Epithelial cell of prostate (primary cell): ENCODE results near the gene UBE2L6.

Experiments used
- DNase-seq: peaks from one replicate; pipeline ENCODE4 v3.0.0-alpha.2; 2011; ENCODE audit warnings: low read depth, low spot score
- H3K27ac ChIP-seq: fragments of 450-650 bp; 2 replicates; pipeline ENCODE4 v1.5.1; 2017; ENCODE audit warnings: mild to moderate bottlenecking

The UBE2L6 gene

DNA sequence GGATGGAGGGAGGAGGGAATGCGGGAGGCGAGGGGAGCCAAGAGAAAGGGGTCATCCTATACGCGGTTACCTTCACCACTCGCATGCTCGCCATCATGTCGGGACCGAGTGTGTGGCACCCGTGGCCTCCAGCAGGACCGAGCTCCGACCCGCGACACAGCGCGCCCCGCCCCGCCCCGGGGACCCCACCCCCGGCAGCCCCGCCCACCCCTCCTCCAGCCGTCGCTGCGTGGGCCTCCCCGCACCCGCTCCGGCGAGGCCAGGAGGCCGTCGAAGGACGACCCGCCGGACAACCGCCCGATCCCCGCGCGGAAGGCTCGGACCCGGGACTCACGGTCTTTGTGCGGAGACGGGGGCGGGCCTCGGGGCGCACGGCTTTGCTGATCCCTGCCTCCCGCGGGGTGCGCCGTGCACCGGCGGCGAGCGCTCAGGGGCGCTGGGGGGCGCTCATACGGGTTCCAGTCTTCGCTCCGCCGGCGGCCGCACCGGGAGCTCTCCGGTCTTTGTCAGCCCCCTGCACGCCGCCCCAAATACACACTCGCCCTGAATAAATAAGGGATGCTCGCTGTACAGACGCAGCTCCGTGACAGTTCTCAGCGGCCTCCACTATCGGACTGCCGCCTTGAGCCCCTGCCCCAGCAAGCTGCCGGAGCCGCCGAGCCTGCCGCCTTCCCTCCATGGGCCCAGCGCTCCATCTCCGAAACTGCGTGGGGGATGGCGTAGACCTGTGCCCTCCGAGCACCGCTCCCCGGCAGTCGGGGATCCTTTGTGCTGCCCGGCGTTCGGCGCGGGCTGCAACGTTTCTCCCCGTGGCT, at the start of gene UBE2L6:
Gene UBE2L6, minus strand, starts transcription at position 158 of the 815 bp plus-strand sequence. Its CDS starts 61 bp downstream, at position 97.
- DNase-seq = no peak
- H3K27ac ChIP-seq = peak within 1 kb of the TSS; percentile 24

DNA sequence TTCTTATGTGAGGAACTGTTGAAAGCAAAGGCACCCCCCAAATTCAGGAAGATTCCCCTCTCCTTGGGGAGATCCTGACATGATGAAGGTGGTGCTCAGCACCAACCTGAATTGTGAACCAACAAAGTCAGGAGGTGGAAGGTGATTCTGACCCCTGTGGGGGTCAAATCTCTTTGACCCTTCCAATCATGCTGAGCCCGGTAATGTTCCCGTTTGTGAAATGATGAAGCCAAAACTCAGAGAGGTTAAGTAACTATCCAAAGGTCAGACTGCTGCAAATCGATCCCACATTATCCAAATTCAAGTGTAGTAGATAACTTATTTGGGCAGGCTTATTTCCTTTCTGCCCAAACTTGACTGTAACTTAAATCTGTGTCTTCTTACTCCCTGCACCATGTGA, 49.1 kb upstream of the UBE2L6 start:
- no peak overlapping the region for H3K27ac ChIP-seq
- no peak for DNase-seq

GRCh38 chr11:57615308-57615707, 47.8 kb upstream of the UBE2L6 start:
- DNase-seq = no peak
- no peak overlapping the region for H3K27ac ChIP-seq

GRCh38 chr11:57614234-57614772, 46.8 kb upstream of the UBE2L6 start:
- DNase-seq = no peak

DNA sequence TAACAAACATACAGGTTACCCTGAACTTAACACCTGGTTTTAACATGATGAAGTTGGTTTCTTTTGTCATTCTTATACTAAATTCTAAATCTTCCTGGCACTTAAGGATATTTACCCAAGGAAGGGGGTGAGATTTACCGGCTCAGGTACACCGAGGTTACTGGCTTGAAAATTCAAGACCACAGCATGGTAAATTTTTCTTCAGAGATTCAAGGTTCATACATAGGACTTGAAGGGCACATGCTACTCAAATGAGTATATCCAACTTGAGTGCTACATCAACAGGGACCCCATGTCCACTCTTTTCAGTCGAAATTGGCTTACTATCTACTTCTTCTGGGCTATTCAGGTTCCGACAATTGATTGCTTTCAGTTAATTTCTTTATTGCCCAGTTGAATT, 42.7 kb upstream of the UBE2L6 start:
- no peak overlapping the region for H3K27ac ChIP-seq
- no peak for DNase-seq

More at GRCh38 chr11:57614234-57614772, 46.8 kb upstream of the UBE2L6 start:
- no peak overlapping the region for H3K27ac ChIP-seq

DNA sequence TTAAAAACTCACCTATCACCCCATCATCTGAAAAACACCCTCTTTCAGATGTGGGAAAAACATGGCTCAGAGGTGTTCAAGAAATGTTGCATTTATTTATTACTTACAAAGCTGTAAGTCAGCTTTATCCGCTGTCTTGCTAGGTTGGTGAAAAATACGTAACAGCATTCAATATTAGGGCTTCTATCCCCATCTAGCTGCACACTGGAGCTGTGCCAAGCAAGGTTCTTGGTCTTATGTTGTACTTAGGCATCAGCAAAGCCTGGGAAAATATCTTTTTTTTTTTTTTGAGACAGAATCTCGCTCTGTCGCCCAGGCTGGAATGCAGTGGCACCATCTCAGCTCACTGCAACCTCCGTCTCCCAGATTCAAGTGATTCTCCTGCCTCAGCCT, 37.6 kb upstream of the UBE2L6 start:
- no peak overlapping the region for H3K27ac ChIP-seq
- DNase-seq = no peak

DNA sequence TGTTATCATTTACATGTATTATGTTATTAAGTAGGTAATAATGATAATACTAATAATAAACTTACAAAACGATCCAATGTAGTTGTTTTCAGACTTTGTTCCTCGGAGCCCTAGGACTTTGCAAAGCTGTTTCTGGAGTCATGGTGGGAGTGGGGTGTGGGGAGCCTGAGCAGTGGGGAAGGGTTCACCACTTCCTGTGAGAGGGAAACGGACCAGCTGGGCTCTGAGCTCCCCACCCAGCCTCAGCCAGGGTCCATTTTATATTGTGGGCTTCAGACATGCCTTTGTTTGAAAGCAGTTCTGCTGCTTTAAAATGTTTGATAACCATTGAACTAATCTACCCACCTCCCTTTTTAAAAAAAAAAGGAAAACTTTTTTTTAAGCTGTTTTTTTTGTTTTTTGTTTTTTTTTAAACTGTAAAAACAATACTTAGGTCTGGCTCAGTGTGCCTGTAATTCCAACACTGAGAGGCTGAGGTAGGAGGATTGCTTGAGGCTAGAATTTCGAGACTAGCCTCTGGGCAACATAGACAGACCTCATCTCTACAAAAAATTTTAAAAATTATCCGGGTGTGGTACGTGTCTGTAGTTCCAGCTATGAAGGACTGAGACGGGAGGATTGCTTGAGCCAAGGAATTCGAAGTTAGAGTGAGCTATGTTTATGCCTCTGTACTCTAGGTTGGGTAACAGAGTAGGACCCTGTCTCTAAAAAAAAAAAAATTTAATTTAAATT, 37.0 kb upstream of the UBE2L6 start:
- no peak overlapping the region for H3K27ac ChIP-seq
- no peak for DNase-seq

GRCh38 chr11:57601297-57601696, 33.8 kb upstream of the UBE2L6 start:
- H3K27ac ChIP-seq = no peak overlapping the region
- no peak for DNase-seq

DNA sequence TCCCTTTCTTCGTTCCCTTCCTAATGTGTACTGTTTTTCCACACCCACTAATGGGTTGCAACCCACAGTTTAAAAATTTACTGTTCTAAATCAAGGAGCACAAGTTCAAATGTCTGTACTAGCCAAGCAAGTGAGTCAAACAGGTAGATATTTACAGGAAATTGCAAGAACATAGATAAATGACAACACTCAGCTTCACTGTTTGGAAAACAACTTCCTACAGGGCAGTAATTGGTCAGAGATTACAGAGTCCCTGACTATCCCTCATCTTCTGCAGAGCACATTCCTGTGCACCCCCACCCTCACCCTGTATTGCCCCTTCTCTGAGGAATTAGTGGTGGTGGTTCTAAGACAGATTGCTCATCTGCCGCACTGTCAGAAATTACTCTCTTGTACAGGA, 31.9 kb upstream of the UBE2L6 start:
- no peak for DNase-seq

GRCh38 chr11:57598831-57599155, 31.3 kb upstream of the UBE2L6 start:
- H3K27ac ChIP-seq = peak overlapping the region; percentile 49
- no peak for DNase-seq

More for the DNA sequence above, 31.9 kb upstream of the UBE2L6 start:
- H3K27ac ChIP-seq = peak overlapping the region; percentile 49

DNA sequence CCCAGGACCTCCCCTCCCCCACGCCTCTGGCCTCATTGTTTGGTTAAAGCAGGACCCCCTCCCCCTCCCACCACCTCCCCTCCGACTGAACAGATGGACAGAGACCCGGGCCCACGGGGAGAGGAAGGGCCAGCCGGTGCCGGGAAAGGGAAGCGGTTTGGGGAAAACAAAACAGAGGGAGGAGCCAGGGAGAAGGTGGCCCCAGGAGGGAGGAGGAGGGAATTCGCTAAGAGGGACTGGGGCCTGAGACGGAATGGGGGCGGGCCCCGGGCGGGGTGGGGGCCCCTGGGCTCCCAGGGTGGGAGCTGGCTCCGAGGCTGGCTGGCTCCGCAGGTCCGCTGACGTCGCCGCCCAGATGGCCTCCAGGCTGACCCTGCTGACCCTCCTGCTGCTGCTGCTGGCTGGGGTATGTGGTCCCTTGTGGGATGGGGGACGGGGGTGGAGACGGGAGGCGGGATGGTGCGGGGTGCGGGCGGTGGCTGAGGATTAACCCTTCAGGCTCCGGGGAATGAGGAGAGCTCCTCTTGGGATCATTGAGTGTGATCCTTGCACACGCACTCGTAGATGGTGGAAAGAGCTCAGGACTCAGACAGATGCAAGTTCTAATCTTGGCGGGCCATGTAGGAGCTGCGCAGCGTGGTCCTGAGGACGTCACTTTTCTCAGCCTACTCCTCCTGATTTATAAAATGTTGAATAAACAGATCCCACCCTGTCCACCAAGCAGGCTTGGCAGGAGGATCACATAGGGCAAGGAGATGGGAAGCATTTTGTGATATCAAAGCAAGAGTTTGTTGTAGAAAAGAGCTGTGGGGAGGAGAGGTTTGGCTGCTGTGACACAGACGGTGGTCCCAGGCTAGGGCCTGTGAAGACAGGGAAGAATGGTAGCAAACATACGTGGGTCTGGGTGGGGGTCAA, 30.7 kb upstream of the UBE2L6 start:
- no peak for DNase-seq
- H3K27ac ChIP-seq = no peak overlapping the region

DNA sequence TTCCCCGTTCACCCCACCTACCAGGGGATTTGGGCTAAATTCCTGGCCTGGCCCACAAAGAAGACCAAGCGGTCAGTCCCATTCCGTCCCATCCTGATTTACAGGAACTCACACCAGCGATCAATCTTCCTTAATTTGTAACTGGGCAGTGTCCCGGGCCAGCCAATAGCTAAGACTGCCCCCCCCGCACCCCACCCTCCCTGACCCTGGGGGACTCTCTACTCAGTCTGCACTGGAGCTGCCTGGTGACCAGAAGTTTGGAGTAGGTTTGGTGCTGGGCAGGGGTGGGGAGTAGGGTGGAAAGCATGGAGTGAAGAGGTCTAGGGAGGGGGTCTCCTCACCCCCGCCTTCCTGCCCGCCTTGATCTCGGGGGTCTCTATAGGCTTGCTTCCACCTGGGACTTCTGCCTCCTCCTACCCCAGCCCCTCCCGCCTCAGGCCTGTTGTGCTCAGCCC, 30.0 kb upstream of the UBE2L6 start, which contains the start of gene SERPING1:
Gene SERPING1, plus strand, starts transcription at position 225 of the 455 bp plus-strand sequence. CDS start 586 bp downstream, outside the sequence.
- DNase-seq = no peak
- no peak within 1 kb of the TSS for H3K27ac ChIP-seq

DNA sequence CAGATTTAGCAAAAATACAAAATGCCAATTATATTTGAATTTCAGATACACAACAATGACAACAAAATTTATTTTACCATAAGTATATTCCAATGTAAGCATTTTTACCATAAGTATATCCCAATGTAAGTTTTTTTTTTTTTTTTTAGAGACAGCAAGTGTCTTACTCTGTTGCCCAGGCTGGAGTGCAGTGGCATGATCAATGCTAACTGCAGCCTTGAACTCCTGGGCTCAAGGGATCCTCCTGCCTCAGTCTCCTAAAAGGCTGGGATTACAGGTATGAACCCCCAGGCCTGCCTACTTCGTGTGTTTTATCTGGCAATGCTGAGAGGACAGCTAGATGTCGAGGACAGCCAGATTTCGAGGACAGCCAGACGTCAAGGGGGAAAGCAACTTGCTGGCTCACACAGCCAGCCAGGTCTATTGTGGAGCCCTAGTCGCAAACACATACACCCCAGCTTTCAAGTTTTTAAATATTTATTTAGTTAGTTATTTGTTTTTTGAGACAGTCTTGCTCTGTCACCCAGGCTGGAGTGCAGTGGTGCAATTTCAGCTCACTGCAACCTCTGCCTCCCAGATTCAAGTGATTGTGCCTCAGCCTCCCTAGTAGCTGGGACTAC, 28.9 kb upstream of the UBE2L6 start:
- DNase-seq = no peak
- no peak overlapping the region for H3K27ac ChIP-seq

GRCh38 chr11:57588046-57588710, 20.7 kb upstream of the UBE2L6 start:
- H3K27ac ChIP-seq = no peak overlapping the region
- DNase-seq = no peak

DNA sequence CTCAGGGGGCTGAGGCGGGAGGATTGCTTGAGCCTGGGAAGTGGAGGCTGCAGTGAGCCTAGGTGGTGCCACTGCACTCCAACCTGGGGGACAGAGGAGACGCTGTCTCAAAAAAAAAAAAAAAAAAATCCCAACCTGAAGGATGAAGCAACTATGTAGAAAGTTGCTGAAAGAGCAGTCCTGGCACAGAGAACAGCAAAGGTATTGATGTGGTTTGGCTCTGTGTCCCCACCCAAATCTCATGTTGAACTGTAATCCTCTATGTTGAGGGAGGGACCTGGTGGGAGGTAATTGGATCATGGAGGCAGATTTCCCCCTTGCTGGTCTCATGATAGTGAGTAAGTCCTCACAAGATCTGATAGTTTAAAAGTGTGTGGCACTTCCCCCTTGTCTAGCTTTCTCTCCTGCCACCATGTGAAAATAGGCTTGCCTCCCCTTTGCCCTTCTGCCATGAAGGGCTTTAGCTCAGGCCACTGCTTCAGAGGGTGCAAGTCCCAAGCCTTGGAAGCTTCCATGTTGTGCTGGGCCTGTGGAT, 19.3 kb upstream of the UBE2L6 start:
- DNase-seq = no peak

GRCh38 chr11:57585301-57585700, 17.8 kb upstream of the UBE2L6 start:
- no peak for DNase-seq
- H3K27ac ChIP-seq = no peak overlapping the region

More for the DNA sequence above, 19.3 kb upstream of the UBE2L6 start:
- H3K27ac ChIP-seq = no peak overlapping the region

GRCh38 chr11:57584341-57584740, 16.9 kb upstream of the UBE2L6 start:
- no peak for DNase-seq
- H3K27ac ChIP-seq = no peak overlapping the region

GRCh38 chr11:57574061-57574460, 6.6 kb upstream of the UBE2L6 start:
- no peak overlapping the region for H3K27ac ChIP-seq
- no peak for DNase-seq

DNA sequence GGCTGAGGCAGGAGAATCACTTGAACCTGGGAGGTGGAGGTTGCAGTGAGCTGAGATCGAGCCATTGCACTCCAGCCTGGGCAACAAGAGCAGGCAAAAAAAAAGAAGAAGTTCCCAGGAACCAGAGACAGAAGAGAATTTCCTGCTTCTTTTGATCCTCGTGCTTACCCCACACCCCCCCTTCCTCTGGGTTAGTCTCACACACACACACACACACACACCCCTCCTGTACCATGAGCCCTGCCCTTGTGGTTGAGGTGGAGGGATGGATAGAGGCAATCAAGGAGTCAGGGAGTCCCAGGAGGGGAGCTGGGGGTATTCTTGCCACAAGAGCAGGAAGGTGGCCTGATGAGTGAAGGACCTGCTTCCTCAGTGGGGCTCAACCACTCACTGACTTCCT, 4.1 kb upstream of the UBE2L6 start:
- H3K27ac ChIP-seq = no peak overlapping the region
- DNase-seq = no peak
